ENCODE data around the gene FAM151B. TPM values are rescaled to one million over a fixed set of nuclear protein-coding genes. Genes with fewer than 3 reads are reported as not detected.

The FAM151B gene
- total and polyA plus RNA-seq, 2 of the 13 experiments (the other 11 are each of a cell fraction or from before 2014, with no cell fraction given), result 0.61 to 1.0 TPM

- no peak for TF ChIP-seq ZNF713 (CRISPR knock-in tag; IDR thresholded peaks at IDR 0.05)
- no peak for TF ChIP-seq ZNF784 (CRISPR knock-in tag; IDR thresholded peaks at IDR 0.05; ENCODE audit: borderline replicate concordance)
- no peak for TF ChIP-seq MIER3 (CRISPR knock-in tag; IDR thresholded peaks at IDR 0.05; ENCODE audit: borderline replicate concordance)
- TF ChIP-seq TERF1 (CRISPR knock-in tag; IDR thresholded peaks at IDR 0.05), result no peak
- no peak for TF ChIP-seq RAD51 (IDR thresholded peaks at IDR 0.05; ENCODE audit: borderline replicate concordance)
- no peak for TF ChIP-seq ADNP (CRISPR knock-in tag; IDR thresholded peaks at IDR 0.05)
- no peak for TF ChIP-seq KLF11 (CRISPR knock-in tag; IDR thresholded peaks at IDR 0.05)
- no peak for TF ChIP-seq ZNF75D (CRISPR knock-in tag; IDR thresholded peaks at IDR 0.05; ENCODE audit: borderline replicate concordance)
- TF ChIP-seq FOXC1 (CRISPR knock-in tag; IDR thresholded peaks at IDR 0.05; ENCODE audit: borderline replicate concordance), result no peak
- TF ChIP-seq ZNF101 (CRISPR knock-in tag; IDR thresholded peaks at IDR 0.05; ENCODE audit: borderline replicate concordance, low read depth), result no peak
- TF ChIP-seq NBN (conservative IDR thresholded peaks at IDR 0.05), result no peak
- no peak for TF ChIP-seq BORCS8-MEF2B (CRISPR knock-in tag; IDR thresholded peaks at IDR 0.05)
- TF ChIP-seq ZHX1 (CRISPR knock-in tag; IDR thresholded peaks at IDR 0.05; ENCODE audit: low read depth), result no peak
- TF ChIP-seq POLR2AphosphoS5 (IDR thresholded peaks at IDR 0.05; ENCODE audit: low read depth, low read length), result no peak
- TF ChIP-seq ZKSCAN5 (CRISPR knock-in tag; IDR thresholded peaks at IDR 0.05), result no peak
- no peak for TF ChIP-seq ZNF20 (CRISPR knock-in tag; IDR thresholded peaks at IDR 0.05)
- no peak for TF ChIP-seq GATAD1 (CRISPR knock-in tag; IDR thresholded peaks at IDR 0.05)
- no peak for TF ChIP-seq THAP11 (CRISPR knock-in tag; IDR thresholded peaks at IDR 0.05)
- no peak for TF ChIP-seq PHB2 (IDR thresholded peaks at IDR 0.05; ENCODE audit: partially characterized antibody)
- TF ChIP-seq NFYB (CRISPR knock-in tag; IDR thresholded peaks at IDR 0.05), result no peak
- in situ Hi-C loops (cut with HindIII; ENCODE audit: extremely low pct_ligation_motif_present, low pct_unique_long_range_greater_than_20kb) (no loop called here), intact Hi-C loops (cut with micrococcal nuclease; ENCODE audit: unreplicated experiment) (no loop called here)
- DNase-seq (ENCODE audit: low spot score) (no peak), FAIRE-seq (no peak), ATAC-seq (no peak)
- BruUV-seq (replicated peaks), result no TSS peak
- Histone ChIP-seq H2AFZ (ENCODE audit: low read length) (no peak overlapping the region), H3K36me3 (replicated peaks in 1 of 2; ENCODE audit: control insufficient read depth in 1 of 2, insufficient read depth in 2 of 2, low read length in 2 of 2) (no peaks in the 10 kb centered on the region), H4K20me1 (ENCODE audit: insufficient read depth, low read length) (no peaks in the 10 kb centered on the region), H3K9ac (ENCODE audit: insufficient read depth, low read depth, low read length) (no peak overlapping the region), H3K9me3 (ENCODE audit: low read length) (no peaks in the 10 kb centered on the region), H3K27me3 (ENCODE audit: control insufficient read depth in 1 of 2, insufficient read depth in 2 of 2, low read length in 2 of 2) (no peaks in the 10 kb centered on the region; a peak in 1 of 5 replicates), H3K27ac (ENCODE audit: extremely low read length, insufficient read depth, low read length) (no peak overlapping the region), H3K4me1 (ENCODE audit: insufficient read depth, low read length) (peaks cover 22% of the 10 kb centered on the region), H3K79me2 (ENCODE audit: insufficient read depth, low read length) (no peaks in the 10 kb centered on the region), H3K4me2 (ENCODE audit: low read depth, low read length) (no peak overlapping the region), H3K4me3 (replicated peaks in 1 of 3; ENCODE audit: insufficient read depth in 1 of 3, low read depth in 2 of 3, low read length in 3 of 3) (no peak overlapping the region)
- WGBS (ENCODE audit: low lambda C conversion rate), result 84% methylated on average over 3 of the region's 3 CpGs
- CTCF ChIA-PET (ENCODE audit: low intra/inter-chr PET ratio, low total read pairs), result no interaction called here
- POLR2A ChIA-PET, result no interaction called here
These were observed 4.8 kb downstream of the FAM151B start for GRCh38 chr5:80492741-80493140.

All from HepG2 (cell line).